GM10266 (cell line): ENCODE data around the gene PRIMA1.

Experiments used
- DNase-seq: peaks from one replicate; pipeline ENCODE4 v3.0.0; 2012; ENCODE audit errors: extremely low spot score
- TF ChIP-seq, protein P1 (sequence below): IDR thresholded peaks from 2 replicates; pipeline ENCODE4 v1.5.1; 2012; ENCODE audit warnings: mild to moderate bottlenecking, low read depth; ENCODE audit not compliant: control insufficient read depth, insufficient read depth; ENCODE audit errors: missing control alignments

The PRIMA1 gene

DNA sequence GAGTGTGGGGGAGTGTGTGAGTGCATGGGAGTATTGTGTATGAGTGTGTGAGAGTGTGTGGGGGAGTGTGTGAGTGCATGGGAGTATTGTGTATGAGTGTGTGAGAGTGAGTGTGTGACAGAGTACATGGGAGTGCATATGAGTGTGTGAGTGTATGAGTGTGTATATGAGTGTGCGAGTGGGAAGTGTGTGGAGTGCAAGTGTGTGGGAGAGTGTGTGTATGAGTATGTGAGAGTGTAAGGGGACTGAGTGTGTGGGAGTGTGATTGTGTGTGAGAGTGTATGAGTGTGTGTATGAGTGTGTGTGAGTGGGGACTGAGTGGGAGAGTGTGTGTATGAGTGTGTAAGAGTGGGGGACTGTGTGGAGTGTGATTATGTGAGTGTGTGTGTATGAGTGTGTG lies 40.7 kb downstream of the PRIMA1 start:
- TF ChIP-seq, protein P1, sequence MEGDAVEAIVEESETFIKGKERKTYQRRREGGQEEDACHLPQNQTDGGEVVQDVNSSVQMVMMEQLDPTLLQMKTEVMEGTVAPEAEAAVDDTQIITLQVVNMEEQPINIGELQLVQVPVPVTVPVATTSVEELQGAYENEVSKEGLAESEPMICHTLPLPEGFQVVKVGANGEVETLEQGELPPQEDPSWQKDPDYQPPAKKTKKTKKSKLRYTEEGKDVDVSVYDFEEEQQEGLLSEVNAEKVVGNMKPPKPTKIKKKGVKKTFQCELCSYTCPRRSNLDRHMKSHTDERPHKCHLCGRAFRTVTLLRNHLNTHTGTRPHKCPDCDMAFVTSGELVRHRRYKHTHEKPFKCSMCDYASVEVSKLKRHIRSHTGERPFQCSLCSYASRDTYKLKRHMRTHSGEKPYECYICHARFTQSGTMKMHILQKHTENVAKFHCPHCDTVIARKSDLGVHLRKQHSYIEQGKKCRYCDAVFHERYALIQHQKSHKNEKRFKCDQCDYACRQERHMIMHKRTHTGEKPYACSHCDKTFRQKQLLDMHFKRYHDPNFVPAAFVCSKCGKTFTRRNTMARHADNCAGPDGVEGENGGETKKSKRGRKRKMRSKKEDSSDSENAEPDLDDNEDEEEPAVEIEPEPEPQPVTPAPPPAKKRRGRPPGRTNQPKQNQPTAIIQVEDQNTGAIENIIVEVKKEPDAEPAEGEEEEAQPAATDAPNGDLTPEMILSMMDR: no peak
- no peak for DNase-seq

DNA sequence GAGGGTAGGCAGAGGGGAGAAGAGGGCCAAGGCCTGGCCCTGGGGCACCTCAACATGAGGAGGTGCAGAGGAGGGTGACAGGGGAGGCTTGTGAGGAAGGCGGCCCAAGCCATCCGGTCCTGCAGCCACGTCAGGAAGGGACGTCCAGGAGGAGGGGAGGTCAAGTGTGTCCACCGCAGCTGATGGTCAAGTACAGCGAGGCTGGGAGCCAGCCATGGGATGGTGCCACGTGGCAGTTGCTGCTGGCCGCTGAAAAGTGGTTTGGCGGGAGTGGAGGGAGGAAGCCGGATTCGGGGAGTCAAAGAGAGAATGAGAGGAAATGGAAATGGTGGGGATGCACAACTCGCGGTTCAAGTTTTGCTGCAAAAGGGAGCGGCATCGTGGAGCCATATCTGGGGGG lies 41.2 kb downstream of the PRIMA1 start:
- TF ChIP-seq, protein P1: no peak
- no peak for DNase-seq

DNA sequence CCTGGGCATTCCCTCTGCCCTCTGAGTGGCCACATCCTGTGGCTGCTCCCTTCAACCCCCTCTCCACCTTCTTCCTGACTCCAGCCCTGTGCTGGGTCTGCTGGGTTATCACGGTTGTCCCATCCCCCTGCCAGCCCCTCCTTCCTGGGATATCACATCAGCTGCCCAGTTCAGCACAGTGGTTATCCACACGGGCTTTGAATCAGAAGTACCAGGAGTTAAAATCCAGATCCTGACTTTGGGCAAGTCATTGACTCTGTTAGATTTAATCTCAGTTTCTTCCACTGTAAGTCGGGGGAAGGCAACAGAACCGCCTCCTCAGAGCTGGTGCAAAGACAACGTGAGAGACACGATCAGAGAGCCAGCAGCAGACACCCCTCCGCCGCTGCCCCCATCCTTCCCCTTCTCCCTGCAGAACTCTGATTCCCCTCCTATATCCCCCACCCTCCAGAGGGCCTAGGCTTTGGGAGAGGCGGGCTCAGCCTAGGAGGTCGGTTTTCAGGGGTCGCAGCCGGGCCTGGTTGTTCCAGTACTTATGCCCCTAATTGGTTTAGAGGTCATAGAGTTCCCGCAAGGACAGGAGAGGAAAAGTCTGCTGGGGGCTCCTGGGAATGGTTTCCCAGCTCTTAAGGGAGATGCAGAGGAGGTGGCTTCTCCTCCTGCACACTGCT lies 42.5 kb downstream of the PRIMA1 start:
- no peak for DNase-seq
- TF ChIP-seq, protein P1: no peak

GRCh38 chr14:93744876-93745275 lies 43.4 kb downstream of the PRIMA1 start:
- TF ChIP-seq, protein P1: no peak
- DNase-seq: no peak

GRCh38 chr14:93744176-93744575 lies 44.1 kb downstream of the PRIMA1 start:
- DNase-seq: no peak
- TF ChIP-seq, protein P1: no peak

DNA sequence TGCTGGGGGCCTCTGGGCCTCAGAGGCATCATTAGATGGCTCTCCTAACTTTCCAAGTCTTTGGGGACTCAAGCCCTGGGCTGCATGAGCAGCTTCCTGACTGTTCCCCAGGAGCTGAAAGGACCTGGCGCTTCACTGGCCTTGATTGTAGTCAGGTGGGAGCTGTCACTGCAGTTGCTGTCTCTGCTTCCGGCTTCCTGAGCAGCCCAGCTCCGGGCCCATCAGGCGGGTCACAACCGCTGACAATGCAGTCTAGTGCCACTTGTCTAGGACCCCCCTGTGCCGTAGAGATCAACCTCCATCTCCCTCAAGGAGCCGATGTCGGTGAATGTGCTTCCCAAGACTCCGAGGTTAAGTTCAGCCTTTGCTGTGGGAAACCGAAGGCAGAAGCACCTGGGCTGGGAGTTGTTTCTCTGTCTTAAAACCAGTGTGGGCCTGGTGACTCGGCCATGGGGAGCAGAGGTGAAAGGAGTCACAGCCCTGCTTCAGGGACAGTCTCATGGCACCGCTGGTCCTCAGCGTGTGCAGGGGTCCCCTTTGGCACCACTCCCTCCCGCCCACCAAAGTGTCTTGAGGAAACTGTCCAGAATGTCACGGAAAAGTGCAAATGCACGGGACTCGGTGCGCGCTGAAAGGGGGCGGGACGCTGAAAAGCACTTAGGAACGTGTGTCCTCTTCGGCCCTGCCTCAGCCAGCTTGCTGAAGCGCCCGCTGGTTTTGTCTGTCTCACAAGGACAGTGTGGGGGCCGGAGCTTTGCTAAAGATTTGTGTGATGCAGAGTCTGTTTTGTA lies 44.8 kb downstream of the PRIMA1 start:
- no peak for DNase-seq
- TF ChIP-seq, protein P1: no peak

GRCh38 chr14:93742761-93743160 lies 45.5 kb downstream of the PRIMA1 start:
- DNase-seq: no peak
- TF ChIP-seq, protein P1: no peak
